AG09309 (cell line): ENCODE results near the gene DAGLA.

ENCODE experiments used
- DNase-seq: peaks from one replicate; pipeline ENCODE4 v3.0.0-alpha.2; 2010; ENCODE audit warnings: low read depth
- H3K4me3 ChIP-seq: 2 replicates; pipeline ENCODE4 v1.5.1; 2011; ENCODE audit warnings: mild to moderate bottlenecking, low read depth, low read length, moderate library complexity; ENCODE audit not compliant: control insufficient read depth
- CTCF ChIP-seq: IDR thresholded peaks from 2 replicates; pipeline ENCODE4 v1.5.1; 2011; ENCODE audit warnings: mild to moderate bottlenecking, low read depth, low read length, inconsistent platforms; ENCODE audit not compliant: insufficient read depth, control insufficient read depth; ENCODE audit errors: missing control alignments

The DAGLA gene

GRCh38 chr11:61737131-61737530, 56.9 kb downstream of the DAGLA start:
- no peak overlapping the region for H3K4me3 ChIP-seq
- no peak for TF ChIP-seq CTCF
- DNase-seq, result no peak

GRCh38 chr11:61737636-61738386, 57.6 kb downstream of the DAGLA start:
- DNase-seq, result no peak
- no peak overlapping the region for H3K4me3 ChIP-seq
- no peak for TF ChIP-seq CTCF

GRCh38 chr11:61738776-61739175, 58.6 kb downstream of the DAGLA start:
- DNase-seq, result no peak
- TF ChIP-seq CTCF, result no peak

GRCh38 chr11:61739413-61739812, 59.2 kb downstream of the DAGLA start:
- DNase-seq, result no peak
- TF ChIP-seq CTCF, result no peak
- H3K4me3 ChIP-seq, result no peak overlapping the region

More at GRCh38 chr11:61738776-61739175, 58.6 kb downstream of the DAGLA start:
- H3K4me3 ChIP-seq, result no peak overlapping the region

GRCh38 chr11:61739966-61740365, 59.8 kb downstream of the DAGLA start:
- no peak overlapping the region for H3K4me3 ChIP-seq
- no peak for TF ChIP-seq CTCF
- DNase-seq, result no peak

GRCh38 chr11:61742391-61742790, 62.2 kb downstream of the DAGLA start:
- TF ChIP-seq CTCF, result no peak
- DNase-seq, result no peak
- H3K4me3 ChIP-seq, result no peak overlapping the region
